ENCODE data around the gene PLA2G2E. TPM values are rescaled to one million over a fixed set of nuclear protein-coding genes. Genes with fewer than 3 reads are reported as not detected.
"Not testable (repeated sequence)": the region's sequence is repeated elsewhere in the genome, so short reads cannot be mapped to it uniquely, and the experiment has no call there.

The PLA2G2E gene
- total and polyA plus RNA-seq, 10 donors: not detected

DNA sequence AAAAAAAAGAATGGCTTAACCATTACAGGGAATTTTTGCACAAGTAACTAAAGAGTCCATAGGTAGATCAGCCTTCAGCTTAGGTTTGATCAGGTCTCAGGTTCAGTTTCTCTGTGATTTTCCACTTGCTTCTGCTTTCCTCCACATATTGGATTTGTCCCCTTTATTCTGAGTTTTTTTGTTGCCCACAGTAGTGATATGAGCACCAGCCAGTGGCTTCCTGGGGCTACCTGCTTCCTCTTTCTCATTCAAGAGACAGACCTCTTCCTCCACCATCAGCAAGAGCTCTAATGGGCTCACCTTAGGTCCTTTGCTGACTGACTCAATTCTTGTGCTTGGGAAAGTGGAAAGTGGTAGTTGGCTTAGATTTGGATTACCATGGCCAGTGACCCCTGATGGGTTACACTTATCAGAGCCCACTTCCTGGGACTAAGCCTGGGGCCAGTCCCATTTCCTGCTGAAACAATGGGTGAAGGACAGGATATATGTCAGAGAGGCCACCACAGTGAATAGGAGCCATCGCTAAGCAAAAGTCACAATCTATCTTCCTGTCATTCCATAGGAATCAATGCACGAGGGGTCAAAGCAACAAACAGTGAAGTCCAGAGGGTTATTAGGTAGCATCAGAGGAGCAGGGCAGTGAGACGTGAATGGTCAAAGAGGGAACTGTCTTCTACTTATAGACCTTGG lies 12.8 kb upstream of the PLA2G2E start:
- no peak overlapping the region for H3K4me3 ChIP-seq
- no peaks in the 10 kb centered on the region for H3K36me3 ChIP-seq
- WGBS, 5 donors: 44 to 67% (median 52%) methylated on average over 3 of the region's 3 CpGs
- no peak overlapping the region for H3K27ac ChIP-seq
- H3K4me1 ChIP-seq: peaks cover 0 to 5% (median 0%) of the 10 kb centered on the region in 6 donors
- intact Hi-C loops (cut with DNase I; ENCODE audit: low total_unique reads): no loop called here
- no peak for DNase-seq
- TF ChIP-seq, protein P1, sequence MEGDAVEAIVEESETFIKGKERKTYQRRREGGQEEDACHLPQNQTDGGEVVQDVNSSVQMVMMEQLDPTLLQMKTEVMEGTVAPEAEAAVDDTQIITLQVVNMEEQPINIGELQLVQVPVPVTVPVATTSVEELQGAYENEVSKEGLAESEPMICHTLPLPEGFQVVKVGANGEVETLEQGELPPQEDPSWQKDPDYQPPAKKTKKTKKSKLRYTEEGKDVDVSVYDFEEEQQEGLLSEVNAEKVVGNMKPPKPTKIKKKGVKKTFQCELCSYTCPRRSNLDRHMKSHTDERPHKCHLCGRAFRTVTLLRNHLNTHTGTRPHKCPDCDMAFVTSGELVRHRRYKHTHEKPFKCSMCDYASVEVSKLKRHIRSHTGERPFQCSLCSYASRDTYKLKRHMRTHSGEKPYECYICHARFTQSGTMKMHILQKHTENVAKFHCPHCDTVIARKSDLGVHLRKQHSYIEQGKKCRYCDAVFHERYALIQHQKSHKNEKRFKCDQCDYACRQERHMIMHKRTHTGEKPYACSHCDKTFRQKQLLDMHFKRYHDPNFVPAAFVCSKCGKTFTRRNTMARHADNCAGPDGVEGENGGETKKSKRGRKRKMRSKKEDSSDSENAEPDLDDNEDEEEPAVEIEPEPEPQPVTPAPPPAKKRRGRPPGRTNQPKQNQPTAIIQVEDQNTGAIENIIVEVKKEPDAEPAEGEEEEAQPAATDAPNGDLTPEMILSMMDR (IDR thresholded peaks at IDR 0.05 in 8 of 11, conservative IDR thresholded peaks at IDR 0.05 in 3 of 11): no peak
- no peak for TF ChIP-seq POLR2AphosphoS5 (IDR thresholded peaks at IDR 0.05)
- TF ChIP-seq POLR2A (IDR thresholded peaks at IDR 0.05): no peak
- H3K9me3 ChIP-seq: peaks cover 0 to 29% (median 21%) of the 10 kb centered on the region in 8 donors
- no peaks in the 10 kb centered on the region for H3K27me3 ChIP-seq (replicated peaks in 1 of 7)

DNA sequence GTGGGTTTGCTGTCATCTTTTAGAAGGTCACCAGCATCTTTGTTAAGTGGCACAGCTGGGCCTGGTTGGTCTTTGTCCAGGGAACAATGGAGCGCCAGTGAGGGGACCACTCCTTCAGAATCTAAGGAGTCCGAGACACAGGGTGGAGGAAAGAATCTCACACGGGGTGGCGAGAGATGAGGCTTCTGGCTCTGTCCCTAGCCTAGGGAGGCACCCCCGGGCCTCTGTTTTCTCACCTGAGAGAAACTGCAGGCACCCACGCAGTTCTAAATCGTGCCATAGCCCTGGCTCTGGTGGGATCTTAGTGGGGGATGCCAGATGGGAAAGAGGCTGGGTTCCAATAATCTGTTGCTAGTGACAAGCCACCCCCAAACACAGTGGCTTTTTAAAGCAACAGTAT lies 10.9 kb upstream of the PLA2G2E start:
- no peaks in the 10 kb centered on the region for H3K27me3 ChIP-seq (replicated peaks in 1 of 7)
- no peak overlapping the region for H3K27ac ChIP-seq
- peaks cover 0 to 5% (median 0%) of the 10 kb centered on the region in 6 donors for H3K4me1 ChIP-seq
- peaks cover 0 to 47% (median 31%) of the 10 kb centered on the region in 8 donors for H3K9me3 ChIP-seq
- no peak for DNase-seq
- no peak overlapping the region for H3K4me3 ChIP-seq
- 80 to 94% (median 87%) methylated on average over 7 of the region's 7 CpGs for WGBS, 5 donors
- TF ChIP-seq POLR2A (IDR thresholded peaks at IDR 0.05) (no peak), POLR2AphosphoS5 (IDR thresholded peaks at IDR 0.05) (no peak)
- TF ChIP-seq, protein P1 (IDR thresholded peaks at IDR 0.05 in 8 of 11, conservative IDR thresholded peaks at IDR 0.05 in 3 of 11): no peak
- intact Hi-C loops (cut with DNase I; ENCODE audit: low total_unique reads): no loop called here
- H3K36me3 ChIP-seq: no peaks in the 10 kb centered on the region

DNA sequence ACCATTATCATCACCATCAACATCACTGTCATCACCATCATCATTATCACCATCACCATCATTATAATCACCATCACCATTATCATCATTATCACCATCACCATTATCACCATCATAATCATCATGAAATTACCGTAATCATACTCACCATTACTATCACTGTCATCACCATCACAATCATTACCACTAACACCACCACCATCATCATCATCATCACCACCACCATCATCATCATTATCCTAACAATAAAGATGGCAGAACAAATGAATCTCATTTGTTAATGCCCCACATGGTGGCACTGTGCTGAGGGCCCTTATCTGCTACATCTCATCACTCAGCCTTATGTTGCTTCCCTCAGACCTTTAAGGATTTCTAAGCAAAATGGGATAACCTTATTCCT lies 9.4 kb upstream of the PLA2G2E start:
- intact Hi-C loops (cut with DNase I; ENCODE audit: low total_unique reads): no loop called here
- H3K4me1 ChIP-seq: peaks cover 0 to 5% (median 0%) of the 10 kb centered on the region in 6 donors
- TF ChIP-seq, protein P1 (IDR thresholded peaks at IDR 0.05 in 8 of 11, conservative IDR thresholded peaks at IDR 0.05 in 3 of 11): no peak
- TF ChIP-seq POLR2A (IDR thresholded peaks at IDR 0.05) (no peak), POLR2AphosphoS5 (IDR thresholded peaks at IDR 0.05) (no peak)
- no peak overlapping the region for H3K4me3 ChIP-seq
- no peak for DNase-seq
- no peaks in the 10 kb centered on the region for H3K27me3 ChIP-seq (replicated peaks in 1 of 7)
- H3K9me3 ChIP-seq: peaks cover 0 to 47% (median 31%) of the 10 kb centered on the region in 8 donors
- 0 to 98% (median 0%) methylated on average over 1 of the region's 1 CpG for WGBS, 5 donors
- H3K36me3 ChIP-seq: no peaks in the 10 kb centered on the region
- H3K27ac ChIP-seq: no peak overlapping the region

DNA sequence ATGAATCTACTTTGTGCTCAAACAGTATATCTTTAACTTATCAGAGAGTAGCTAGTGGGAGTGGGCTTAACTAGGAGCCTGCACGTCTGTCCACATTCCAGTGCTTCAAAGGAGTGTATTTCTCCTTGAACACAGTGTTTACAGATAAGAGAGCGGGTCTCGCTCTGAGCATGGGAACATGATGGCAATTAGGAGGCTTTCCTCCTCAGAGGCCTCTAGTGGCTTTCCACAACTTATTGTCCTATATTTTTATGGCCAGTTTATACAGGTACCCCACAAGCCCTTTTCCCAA lies 3.7 kb upstream of the PLA2G2E start:
- H3K4me3 ChIP-seq; intact Hi-C loops (cut with DNase I; ENCODE audit: low total_unique reads); DNase-seq; H3K27ac ChIP-seq; H3K4me1 ChIP-seq; H3K36me3 ChIP-seq: not testable (repeated sequence)
- peaks cover 0 to 26% (median 18%) of the 10 kb centered on the region in 8 donors for H3K9me3 ChIP-seq
- peaks cover 0 to 10% (median 0%) of the 10 kb centered on the region in 7 donors for H3K27me3 ChIP-seq (replicated peaks in 1 of 7)
- 64 to 86% (median 75%) methylated on average over 3 of the region's 3 CpGs for WGBS, 5 donors

Measured in spleen (tissue), 11 donors.